KMS-11 (cell line): ENCODE measurements around the gene GRK4.

Source experiments
- H2AFZ ChIP-seq: fragments of 200-600 bp; sonication (generic); 2 replicates; pipeline ENCODE4 v1.6.1; 2016; ENCODE audit warnings: antibody characterized with exemption, mixed run types, low read depth
- H3K27ac ChIP-seq: fragments of 200-600 bp; sonication (generic); 2 replicates; pipeline ENCODE4 v1.6.1; 2016; ENCODE audit warnings: mild to moderate bottlenecking, mixed run types
- H3K27me3 ChIP-seq: fragments of 200-600 bp; sonication (generic); 2 replicates; pipeline ENCODE4 v1.6.1; 2017; ENCODE audit warnings: mild to moderate bottlenecking, low read depth, mixed run types, moderate library complexity; ENCODE audit not compliant: insufficient read depth
- H3K36me3 ChIP-seq: fragments of 200-600 bp; sonication (generic); 2 replicates; pipeline ENCODE4 v1.6.1; 2017; ENCODE audit warnings: mild to moderate bottlenecking, mixed run types; ENCODE audit not compliant: insufficient read depth
- H3K4me1 ChIP-seq: fragments of 200-600 bp; sonication (generic); 2 replicates; pipeline ENCODE4 v1.6.1; 2016; ENCODE audit warnings: mild to moderate bottlenecking, low read depth, mixed run types; ENCODE audit not compliant: poor library complexity, severe bottlenecking
- H3K4me2 ChIP-seq: fragments of 200-600 bp; sonication (generic); 2 replicates; pipeline ENCODE4 v1.7.0; 2016; ENCODE audit warnings: mild to moderate bottlenecking, mixed run types
- H3K4me3 ChIP-seq: fragments of 200-600 bp; sonication (generic); IDR thresholded peaks from 2 replicates; pipeline ENCODE4 v1.6.1; 2017; ENCODE audit warnings: low read depth, low read length, mixed read lengths; ENCODE audit not compliant: insufficient read depth
- H3K79me2 ChIP-seq: fragments of 200-600 bp; sonication (generic); 2 replicates; pipeline ENCODE4 v1.6.1; 2016; ENCODE audit warnings: low read depth, mixed run types; ENCODE audit not compliant: insufficient read depth
- H3K9ac ChIP-seq: fragments of 200-600 bp; sonication (generic); 2 replicates; pipeline ENCODE4 v1.6.1; 2016; ENCODE audit warnings: mild to moderate bottlenecking, mixed run types
- H4K20me1 ChIP-seq: fragments of 200-600 bp; sonication (generic); 2 replicates; pipeline ENCODE4 v1.6.1; 2016; ENCODE audit warnings: mild to moderate bottlenecking, mixed run types; ENCODE audit not compliant: insufficient read depth
- CTCF ChIP-seq: fragments of 200-600 bp; sonication (generic); conservative IDR thresholded peaks from 2 replicates; pipeline ENCODE4 v1.6.1; 2017; ENCODE audit warnings: low read depth, mild to moderate bottlenecking, antibody characterized with exemption, low read length, moderate library complexity, mixed read lengths

GRK4 gene

GRCh38 chr4:3007724-3008123 lies 44.4 kb downstream of the GRK4 start:
- Histone ChIP-seq H3K36me3 (no peaks in the 10 kb centered on the region), H3K79me2 (no peaks in the 10 kb centered on the region), H2AFZ (no peak overlapping the region), H3K4me2 (no peak overlapping the region), H3K27me3 (no peaks in the 10 kb centered on the region), H3K4me3 (no peak overlapping the region), H3K27ac (no peak overlapping the region), H3K9ac (no peak overlapping the region), H4K20me1 (no peaks in the 10 kb centered on the region), H3K4me1 (no peaks in the 10 kb centered on the region)
- no peak for TF ChIP-seq CTCF

- H3K27ac ChIP-seq, result no peak overlapping the region
- TF ChIP-seq CTCF, result no peak
- no peaks in the 10 kb centered on the region for H3K27me3 ChIP-seq
Measured at GRCh38 chr4:3009422-3009821, 46.1 kb downstream of the GRK4 start.

GRCh38 chr4:3010577-3010976 lies 47.2 kb downstream of the GRK4 start:
- Histone ChIP-seq H3K27me3 (no peaks in the 10 kb centered on the region), H4K20me1 (no peaks in the 10 kb centered on the region), H2AFZ (no peak overlapping the region), H3K36me3 (no peaks in the 10 kb centered on the region), H3K4me1 (no peaks in the 10 kb centered on the region), H3K9ac (no peak overlapping the region), H3K4me3 (no peak overlapping the region), H3K27ac (no peak overlapping the region), H3K4me2 (no peak overlapping the region), H3K79me2 (no peaks in the 10 kb centered on the region)
- TF ChIP-seq CTCF, result no peak

More at GRCh38 chr4:3009422-3009821, 46.1 kb downstream of the GRK4 start:
- Histone ChIP-seq H3K9ac (no peak overlapping the region), H3K4me3 (no peak overlapping the region), H3K79me2 (no peaks in the 10 kb centered on the region), H2AFZ (no peak overlapping the region), H3K4me1 (no peaks in the 10 kb centered on the region), H3K4me2 (no peak overlapping the region), H3K36me3 (no peaks in the 10 kb centered on the region), H4K20me1 (no peaks in the 10 kb centered on the region)

GRCh38 chr4:3010998-3011397 lies 47.6 kb downstream of the GRK4 start:
- Histone ChIP-seq H3K27me3 (no peaks in the 10 kb centered on the region), H2AFZ (no peak overlapping the region), H3K4me2 (no peak overlapping the region), H3K36me3 (no peaks in the 10 kb centered on the region), H4K20me1 (no peaks in the 10 kb centered on the region), H3K9ac (no peak overlapping the region), H3K4me1 (no peaks in the 10 kb centered on the region), H3K4me3 (no peak overlapping the region), H3K79me2 (no peaks in the 10 kb centered on the region), H3K27ac (no peak overlapping the region)
- no peak for TF ChIP-seq CTCF
